Suppressor macrophage treated with lipopolysaccharide for 1 hour (primary cell): ENCODE results near the gene SC5D.

Experiments used
- DNase-seq, 3 donors: peaks; one replicate each; pipeline ENCODE4 v3.0.0-alpha.2; 2020 to 2022

Gene SC5D

GRCh38 chr11:121292495-121293287 lies at the start of gene SC5D:
Gene SC5D (plus strand): TSS chr11:121292771. CDS start chr11:121303376, 10,605 bp downstream.
- peak; percentile 94 to 98 (median 97) for DNase-seq

DNA sequence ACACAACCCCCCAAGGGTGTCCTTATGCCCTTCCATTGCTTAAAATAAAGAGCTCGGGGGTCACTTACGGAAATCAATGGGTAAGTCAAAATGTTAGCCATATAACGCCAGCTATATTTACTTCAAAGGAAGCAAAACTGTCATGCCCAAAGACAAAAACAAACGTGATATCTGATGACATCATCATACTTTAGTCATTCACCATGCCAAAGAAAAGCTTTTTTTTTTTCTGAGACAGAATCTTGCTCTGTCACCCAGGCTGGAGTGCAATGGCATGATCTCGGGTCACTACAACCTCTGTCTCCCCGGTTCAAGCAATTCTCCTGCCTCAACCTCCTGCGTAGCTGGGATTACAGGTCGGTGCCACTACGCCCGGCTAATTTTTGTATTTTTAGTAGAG lies 47.7 kb upstream of the SC5D start:
- DNase-seq: peak in 1 of 3 donors; percentile 6

GRCh38 chr11:121246021-121246768 lies 46.4 kb upstream of the SC5D start:
- DNase-seq: no peak

GRCh38 chr11:121246769-121247035 lies 45.9 kb upstream of the SC5D start:
- no peak for DNase-seq

DNA sequence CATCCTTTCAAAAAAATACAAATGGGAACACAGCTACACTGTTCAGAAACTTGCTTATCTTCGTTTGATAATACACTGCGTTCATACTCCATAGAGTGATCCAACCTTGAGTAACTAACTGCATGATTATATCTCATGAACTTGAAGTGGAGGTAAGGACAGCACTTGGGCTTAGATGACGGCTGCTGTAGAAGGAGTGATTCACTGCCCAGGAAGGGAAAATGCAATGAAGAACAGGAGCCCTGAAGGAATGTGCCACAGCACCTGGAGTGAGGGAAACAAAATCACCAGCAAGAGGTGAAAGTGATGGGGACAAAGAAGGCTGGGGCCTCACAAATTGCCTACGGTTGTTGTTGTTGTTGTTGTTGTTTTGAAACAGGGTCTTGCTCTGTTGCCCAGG lies 44.1 kb upstream of the SC5D start:
- DNase-seq: no peak

GRCh38 chr11:121249039-121249663 lies 43.4 kb upstream of the SC5D start:
- peak; percentile 43 to 70 (median 61) for DNase-seq

DNA sequence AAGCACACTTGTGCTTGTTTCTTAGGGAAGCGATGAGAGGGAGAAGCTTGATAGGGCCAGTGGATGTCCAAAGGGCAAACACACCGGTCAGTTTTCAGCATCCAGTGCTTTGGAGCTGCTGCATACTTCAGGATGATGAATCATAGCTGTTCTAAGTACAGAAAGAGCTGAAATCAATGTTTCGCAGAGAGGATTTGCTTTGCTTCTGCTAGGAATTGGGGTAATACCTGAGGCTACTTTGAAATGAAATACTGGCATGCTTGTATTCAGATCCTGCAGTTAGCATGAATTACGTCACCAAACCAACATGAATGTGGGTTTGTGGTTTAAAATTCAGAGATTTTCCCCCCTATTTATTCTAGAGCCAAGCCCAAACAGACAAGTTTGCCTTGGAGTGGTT lies 41.7 kb upstream of the SC5D start:
- no peak for DNase-seq

GRCh38 chr11:121253951-121254350 lies 38.6 kb upstream of the SC5D start:
- DNase-seq: no peak

- no peak for DNase-seq
These were observed 37.8 kb upstream of the SC5D start for GRCh38 chr11:121254756-121255155.

GRCh38 chr11:121255473-121256125 lies 37.0 kb upstream of the SC5D start:
- DNase-seq: no peak

DNA sequence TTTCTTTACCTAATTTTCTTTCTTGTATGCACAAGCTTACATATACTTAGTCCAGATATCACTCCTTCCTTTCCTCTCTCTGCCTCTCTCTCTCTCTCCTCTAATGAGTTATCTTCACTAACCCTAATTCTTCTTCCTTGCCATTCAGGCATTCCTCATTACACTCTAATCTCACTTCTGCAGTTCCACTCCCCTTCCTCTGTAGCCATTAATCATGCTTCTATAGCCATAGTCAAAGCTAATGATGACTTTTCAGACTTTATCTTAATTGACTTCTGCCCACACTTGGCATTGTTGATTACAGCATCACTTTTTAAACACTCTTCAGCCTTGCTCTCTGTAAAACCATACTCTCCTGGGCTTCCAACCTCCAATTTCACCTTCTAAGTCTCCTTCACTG lies 35.3 kb upstream of the SC5D start:
- DNase-seq: no peak

DNA sequence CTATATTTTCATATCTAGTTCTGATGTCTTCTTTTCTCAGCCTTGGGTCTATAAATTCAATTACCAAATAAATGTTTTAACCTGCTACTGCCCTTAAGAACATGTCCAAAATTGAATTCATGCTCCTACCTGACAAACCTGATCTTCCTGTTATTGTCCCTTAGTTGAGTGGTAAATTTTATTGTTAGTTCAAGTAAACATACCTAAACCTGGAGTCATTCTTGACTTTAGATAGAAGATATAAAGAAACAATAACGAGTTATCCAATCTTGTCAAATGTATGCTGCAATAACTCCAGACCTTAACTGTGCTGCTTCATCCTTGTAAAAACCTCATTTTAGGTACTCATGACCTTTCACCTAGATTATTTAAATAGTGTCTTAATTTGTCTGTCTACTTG lies 34.6 kb upstream of the SC5D start:
- no peak for DNase-seq

DNA sequence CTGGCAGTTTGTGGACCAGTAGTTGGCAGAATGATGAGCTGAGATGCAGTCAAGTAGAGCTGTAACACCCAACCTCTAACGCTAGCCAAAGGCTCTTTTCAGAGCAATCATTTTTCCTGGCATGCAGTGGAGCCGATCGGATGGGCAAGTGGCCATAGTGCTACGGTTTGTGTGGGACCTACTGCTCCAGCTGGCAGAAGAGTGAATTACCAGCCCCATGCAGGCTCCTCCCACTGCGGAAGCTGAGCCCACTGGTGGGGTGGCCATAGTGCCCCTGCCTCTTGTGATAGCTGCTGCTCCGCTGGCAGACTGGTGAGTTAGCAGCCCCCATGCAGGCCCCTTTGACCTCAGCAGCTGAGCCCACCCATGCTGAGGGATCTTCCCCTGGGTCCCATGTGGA lies 27.0 kb upstream of the SC5D start:
- DNase-seq: no peak

DNA sequence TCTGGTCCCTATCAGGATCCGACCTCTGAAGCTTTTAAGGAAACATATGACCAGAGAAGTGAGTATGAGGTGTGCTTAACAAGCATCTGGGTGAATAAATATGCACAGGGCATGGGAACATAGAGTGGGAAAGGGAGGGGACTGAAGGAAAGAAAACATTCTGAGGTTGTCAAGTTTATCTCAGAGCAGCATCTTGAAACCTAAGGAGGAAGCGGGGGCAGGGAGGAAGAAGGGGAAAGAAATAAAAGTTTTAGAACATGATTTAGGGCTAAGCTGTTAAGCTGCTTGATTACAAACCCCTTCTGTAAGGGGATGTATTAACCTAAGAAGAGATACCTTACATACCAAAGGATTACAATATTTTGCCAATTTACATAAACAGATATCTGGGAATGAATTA lies 24.0 kb upstream of the SC5D start:
- DNase-seq: no peak

DNA sequence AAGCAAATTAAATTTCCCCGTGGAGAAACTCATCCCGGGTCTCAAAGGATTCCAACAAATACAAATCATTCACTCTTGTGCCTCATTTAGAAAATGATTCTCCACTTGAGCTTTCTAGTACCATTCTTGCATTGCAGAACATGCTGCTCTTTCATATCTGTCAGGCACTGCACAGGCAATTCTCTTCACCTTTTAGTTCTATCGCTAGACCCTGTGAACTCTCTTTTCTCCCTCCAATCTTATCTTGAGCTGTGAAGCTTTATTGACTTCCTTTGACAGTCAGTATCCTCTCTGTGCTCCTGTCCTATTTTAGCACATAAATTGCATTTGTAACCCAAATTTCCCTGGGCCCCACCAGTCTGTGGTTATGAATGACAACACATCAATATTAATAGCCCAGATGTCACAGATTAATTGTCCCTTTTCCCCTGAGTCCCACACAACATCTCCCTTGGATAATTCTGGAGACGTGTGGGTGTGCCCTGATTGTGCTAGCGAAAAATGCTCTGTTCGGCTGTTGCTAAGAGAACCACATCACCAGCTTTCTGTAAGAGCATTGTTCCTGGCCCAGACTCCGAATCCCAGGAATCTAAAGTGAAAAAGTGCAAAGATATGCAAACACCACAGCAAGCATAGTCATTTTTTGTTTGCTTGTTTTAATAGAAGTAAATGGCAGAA lies 22.4 kb upstream of the SC5D start:
- DNase-seq: no peak

- no peak for DNase-seq
These were observed 18.1 kb upstream of the SC5D start for GRCh38 chr11:121274332-121274991.

- no peak for DNase-seq
These were observed 10.9 kb upstream of the SC5D start for GRCh38 chr11:121281698-121282097.

DNA sequence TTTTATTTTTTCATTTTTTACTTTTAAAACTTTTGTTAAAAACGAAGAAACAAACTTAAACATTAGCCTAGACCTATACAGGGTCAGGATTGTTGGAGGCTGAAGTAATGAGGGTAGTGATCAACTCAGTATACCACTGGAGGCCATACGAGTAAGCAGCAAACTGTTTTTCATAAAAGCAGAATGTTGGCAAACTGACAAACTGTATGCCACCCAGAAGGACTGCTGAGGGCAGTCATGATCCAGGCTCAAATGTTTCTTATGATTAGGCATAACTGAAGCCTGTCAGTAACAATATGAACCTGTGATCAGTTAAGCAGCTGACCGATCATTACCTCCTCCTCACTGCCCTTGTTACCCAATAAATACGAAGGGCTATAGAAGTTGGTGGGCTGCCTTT lies 10.2 kb upstream of the SC5D start:
- no peak for DNase-seq

GRCh38 chr11:121282886-121283502 lies 9.6 kb upstream of the SC5D start:
- DNase-seq: no peak

- no peak for DNase-seq
These were observed 1.3 kb upstream of the SC5D start for GRCh38 chr11:121291319-121291718.

GRCh38 chr11:121291896-121292494 lies 576 bp upstream of the SC5D start:
- peak; percentile 29 to 56 (median 46) for DNase-seq

- peak; percentile 37 to 64 (median 40) for DNase-seq
These were observed 670 bp downstream of the SC5D start for GRCh38 chr11:121293288-121293594.
